NOMO-1 treated with DMSO at 0.1 percent for 48 hours (cell line): Measurements from ENCODE around the gene TUB.

ENCODE experiments used
- DNase-seq: peaks from one replicate; lab custom pipeline; 2025; ENCODE audit not compliant: unreplicated experiment; lab: John Stamatoyannopoulos, UW

TUB gene

GRCh38 chr11:8105133-8105532 is 24.1 kb downstream of the TUB start:
- DNase-seq, result no peak

GRCh38 chr11:8105666-8106065 is 24.7 kb downstream of the TUB start:
- no peak for DNase-seq

GRCh38 chr11:8106679-8107078 is 25.7 kb downstream of the TUB start:
- DNase-seq, result no peak

GRCh38 chr11:8107642-8108041 is 26.6 kb downstream of the TUB start:
- DNase-seq, result no peak

- DNase-seq, result no peak
These were observed 27.4 kb downstream of the TUB start for GRCh38 chr11:8108421-8108820.

- no peak for DNase-seq
These were observed 28.7 kb downstream of the TUB start for GRCh38 chr11:8109675-8110074.

- no peak for DNase-seq
These were observed 29.4 kb downstream of the TUB start for GRCh38 chr11:8110396-8110795.

- DNase-seq, result no peak
These were observed 30.6 kb downstream of the TUB start for GRCh38 chr11:8111636-8112035.

GRCh38 chr11:8122173-8122764 is 41.3 kb downstream of the TUB start:
- DNase-seq, result no peak

GRCh38 chr11:8126649-8127289 is 45.8 kb downstream of the TUB start:
- DNase-seq, result no peak

- DNase-seq, result no peak
These were observed 46.4 kb downstream of the TUB start for GRCh38 chr11:8127447-8127846.

GRCh38 chr11:8138526-8138925 is 57.5 kb downstream of the TUB start:
- no peak for DNase-seq

- no peak for DNase-seq
These were observed 68.7 kb downstream of the TUB start for GRCh38 chr11:8149726-8150125.
